Peyer's patch (tissue), 4 donors: ENCODE results near the gene OTUB1.

Experiments
- POLR2A ChIP-seq, 2 donors: fragments of 450-650 bp; IDR thresholded peaks; one replicate each; pipeline ENCODE4 v1.5.1; 2017; ENCODE audit warnings: antibody characterized with exemption in 2 of 2, mild to moderate bottlenecking in 2 of 2, moderate library complexity in 2 of 2
- TF ChIP-seq, protein P1 (sequence below), 6 experiments: fragments of 450-650 bp in 4 of 6; fragments of 200-600 bp in 2 of 6; sonication (generic) in 1 of 6; IDR thresholded peaks; one replicate each; pipeline ENCODE4 v1.5.1; 2017 to 2019; ENCODE audit warnings: antibody characterized with exemption in 6 of 6, mild to moderate bottlenecking in 3 of 6, moderate library complexity in 1 of 6

DNA sequence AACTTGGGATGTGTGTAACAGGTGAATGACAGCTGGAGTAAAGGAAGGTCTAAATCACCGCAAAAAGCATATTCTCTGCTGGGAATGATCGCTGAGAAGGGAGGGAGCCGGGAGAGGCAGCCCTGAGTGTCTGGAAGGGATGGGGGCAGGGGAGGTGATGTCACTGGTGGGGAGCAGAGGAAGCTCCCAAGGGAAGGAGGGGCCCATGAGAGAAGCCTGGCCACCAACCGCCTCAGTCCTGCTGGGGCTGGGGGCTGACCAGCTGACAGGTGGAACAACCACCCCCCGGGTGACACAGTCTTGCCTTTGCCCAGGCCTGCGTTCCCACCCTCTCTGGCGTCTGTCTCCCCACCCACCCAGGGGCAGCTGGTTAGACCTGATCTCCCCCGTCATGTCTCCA lies 43.5 kb downstream of the OTUB1 start:
- TF ChIP-seq, protein P1, sequence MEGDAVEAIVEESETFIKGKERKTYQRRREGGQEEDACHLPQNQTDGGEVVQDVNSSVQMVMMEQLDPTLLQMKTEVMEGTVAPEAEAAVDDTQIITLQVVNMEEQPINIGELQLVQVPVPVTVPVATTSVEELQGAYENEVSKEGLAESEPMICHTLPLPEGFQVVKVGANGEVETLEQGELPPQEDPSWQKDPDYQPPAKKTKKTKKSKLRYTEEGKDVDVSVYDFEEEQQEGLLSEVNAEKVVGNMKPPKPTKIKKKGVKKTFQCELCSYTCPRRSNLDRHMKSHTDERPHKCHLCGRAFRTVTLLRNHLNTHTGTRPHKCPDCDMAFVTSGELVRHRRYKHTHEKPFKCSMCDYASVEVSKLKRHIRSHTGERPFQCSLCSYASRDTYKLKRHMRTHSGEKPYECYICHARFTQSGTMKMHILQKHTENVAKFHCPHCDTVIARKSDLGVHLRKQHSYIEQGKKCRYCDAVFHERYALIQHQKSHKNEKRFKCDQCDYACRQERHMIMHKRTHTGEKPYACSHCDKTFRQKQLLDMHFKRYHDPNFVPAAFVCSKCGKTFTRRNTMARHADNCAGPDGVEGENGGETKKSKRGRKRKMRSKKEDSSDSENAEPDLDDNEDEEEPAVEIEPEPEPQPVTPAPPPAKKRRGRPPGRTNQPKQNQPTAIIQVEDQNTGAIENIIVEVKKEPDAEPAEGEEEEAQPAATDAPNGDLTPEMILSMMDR (IDR thresholded peaks at IDR 0.05) = no peak
- no peak for TF ChIP-seq POLR2A (IDR thresholded peaks at IDR 0.05)
